K562 (cell line): ENCODE measurements around the gene KHDC3L. TPM values are rescaled to one million over a fixed set of nuclear protein-coding genes. Genes with fewer than 3 reads are reported as not detected.

ENCODE experiments used
- ATAC-seq: fragments of 200-7000 bp; cut with Tn5 transposase; 3 replicates; pipeline ENCODE4 v1.9.1; 2020; ENCODE audit warnings: moderate library complexity
- BruUV-seq: library from RNA; stranded (reverse); fragments of 400-500 nt; replicated peaks from 2 replicates; lab custom pipeline; 2021; lab: Mats Ljungman, UMichigan
- CTCF ChIA-PET: fragments of 300-600 bp; formaldehyde crosslinking; extraction: SDS; loops from one replicate; lab custom pipeline; 2021; ENCODE audit warnings: low intra/inter-chr PET ratio; lab: Yijun Ruan, JAX
- POLR2A ChIA-PET: fragments of 300-600, 350-650 bp; sonication (Branson Sonifier 250); formaldehyde crosslinking; extraction: SDS; loops from one replicate; lab custom pipeline; 2021; ENCODE audit warnings: antibody characterized with exemption, inconsistent platforms; lab: Yijun Ruan, JAX
- DNase-seq, 4 experiments: peaks; one replicate each; pipeline versions ENCODE4 v3.0.0 to v3.0.0-alpha.2; 2011 to 2018; ENCODE audit warnings: low spot score in 3 of 4, mixed read lengths in 3 of 4; ENCODE audit errors: extremely low read depth in 1 of 4
- FAIRE-seq: peaks from 2 replicates; lab custom pipeline; 2011; peaks lifted over from hg19 to GRCh38; lab: Jason Lieb, UNC
- H2AFZ ChIP-seq: 2 replicates; pipeline ENCODE4 v1.6.0; 2011; ENCODE audit warnings: low read depth, low read length, control low read depth, inconsistent platforms
- H3K27ac ChIP-seq: fragments of 200-600 bp; 3 replicates; pipeline ENCODE4 v1.8.0; 2011; ENCODE audit warnings: low read depth, mild to moderate bottlenecking, control low read depth, inconsistent platforms, low read length, moderate library complexity, mixed read lengths; ENCODE audit errors: extremely low read depth
- H3K27me3 ChIP-seq, 2 experiments: fragments of 300-600 bp in 1 of 2; 2 replicates in 1 of 2; 3 replicates in 1 of 2; pipeline versions ENCODE4 v1.6.0 to v1.8.0; 2011; ENCODE audit warnings: inconsistent platforms in 2 of 2, low read length in 2 of 2, mild to moderate bottlenecking in 1 of 2, mixed read lengths in 1 of 2, moderate library complexity in 1 of 2; ENCODE audit not compliant: control insufficient read depth in 2 of 2, insufficient read depth in 2 of 2
- H3K36me3 ChIP-seq: fragments of 300-600 bp; 3 replicates; pipeline ENCODE4 v1.8.0; 2011; ENCODE audit warnings: mild to moderate bottlenecking, low read length, inconsistent platforms; ENCODE audit not compliant: control insufficient read depth, insufficient read depth
- H3K4me1 ChIP-seq, 2 experiments: fragments of 200-600 bp in 1 of 2; replicated peaks in 1 of 2; 2 replicates in 1 of 2; 3 replicates in 1 of 2; pipeline versions ENCODE4 v1.5.1 to v1.8.0; 2011; ENCODE audit warnings: inconsistent platforms in 2 of 2, low read length in 2 of 2, mild to moderate bottlenecking in 1 of 2, mixed read lengths in 1 of 2, moderate library complexity in 1 of 2; ENCODE audit not compliant: control insufficient read depth in 2 of 2, insufficient read depth in 2 of 2
- H3K4me2 ChIP-seq: 2 replicates; pipeline ENCODE4 v1.6.1; 2011; ENCODE audit warnings: low read length, control low read depth, inconsistent platforms, mixed read lengths; ENCODE audit not compliant: insufficient read depth
- H3K4me3 ChIP-seq: fragments of 200-600 bp; sonication (generic), shearing (Covaris generic); 2 replicates; pipeline ENCODE4 v1.5.1; 2016; ENCODE audit warnings: control low read depth, inconsistent platforms
- H3K79me2 ChIP-seq: fragments of 200-600 bp; 3 replicates; pipeline ENCODE4 v1.8.0; 2011; ENCODE audit warnings: low read length, inconsistent platforms; ENCODE audit not compliant: control insufficient read depth, insufficient read depth
- H3K9ac ChIP-seq, 2 experiments: 2 replicates each; pipeline versions ENCODE4 v1.6.0 to v1.6.1; 2011; ENCODE audit warnings: low read depth in 2 of 2, low read length in 2 of 2, control low read depth in 1 of 2, inconsistent platforms in 1 of 2, mild to moderate bottlenecking in 1 of 2, mixed read lengths in 1 of 2; ENCODE audit not compliant: insufficient read depth in 1 of 2
- H3K9me1 ChIP-seq: one replicate; pipeline ENCODE4 v1.6.0; 2011; ENCODE audit warnings: inconsistent platforms, mild to moderate bottlenecking, low read length, moderate library complexity; ENCODE audit not compliant: control insufficient read depth, insufficient read depth
- H3K9me3 ChIP-seq: replicated peaks from 2 replicates; pipeline ENCODE4 v1.5.1; 2011; ENCODE audit warnings: low read depth, low read length, inconsistent platforms; ENCODE audit not compliant: control insufficient read depth, insufficient read depth
- H4K20me1 ChIP-seq: replicated peaks from 2 replicates; pipeline ENCODE4 v1.6.1; 2011; ENCODE audit warnings: low read length, inconsistent platforms, mixed read lengths; ENCODE audit not compliant: control insufficient read depth, insufficient read depth
- CSDE1 ChIP-seq, 2 experiments: fragments of 450-650 bp; IDR thresholded peaks; 2 replicates each; pipeline ENCODE4 v1.6.1; 2016; ENCODE audit warnings: mild to moderate bottlenecking in 1 of 2
- ERF ChIP-seq: fragments of 450-650 bp; formaldehyde crosslinking; IDR thresholded peaks from 2 replicates; pipeline ENCODE4 v1.4.0; 2020; ENCODE audit warnings: mild to moderate bottlenecking, mixed read lengths
- HBP1 ChIP-seq: fragments of 450-650 bp; formaldehyde crosslinking; IDR thresholded peaks from 2 replicates; pipeline ENCODE4 v1.4.0; 2022; ENCODE audit warnings: missing genetic modification characterization
- IFI16 ChIP-seq: fragments of 250-450 bp; sonication (Bioruptor Pico); IDR thresholded peaks from 2 replicates; pipeline ENCODE4 v2.1.2; 2022; ENCODE audit warnings: mild to moderate bottlenecking, inconsistent platforms
- MECOM ChIP-seq: fragments of 250-450 bp; sonication (Bioruptor Pico); IDR thresholded peaks from 2 replicates; pipeline ENCODE4 v1.8.0; 2022; ENCODE audit warnings: inconsistent platforms
- NCOR1 ChIP-seq: fragments of 450-650 bp; IDR thresholded peaks from 2 replicates; pipeline ENCODE4 v1.6.1; 2016; ENCODE audit warnings: mild to moderate bottlenecking, moderate library complexity
- NFE2L1 ChIP-seq: fragments of 450-650 bp; IDR thresholded peaks from 2 replicates; pipeline ENCODE4 v1.6.1; 2016; ENCODE audit warnings: missing genetic modification characterization, low read depth, mild to moderate bottlenecking, missing compliant biosample characterization, moderate library complexity, borderline replicate concordance
- PHF20 ChIP-seq: fragments of 450-650 bp; IDR thresholded peaks from 2 replicates; pipeline ENCODE4 v1.6.1; 2018; ENCODE audit not compliant: partially characterized antibody
- RCOR1 ChIP-seq, 2 experiments: IDR thresholded peaks; 2 replicates each; pipeline ENCODE4 v1.6.1; 2012; ENCODE audit warnings: low read depth in 2 of 2, low read length in 2 of 2, borderline replicate concordance in 1 of 2, improper control_type of control experiment in 1 of 2
- SIN3A ChIP-seq, 2 experiments: fragments of 150-350 bp in 1 of 2; IDR thresholded peaks; 2 replicates each; pipeline ENCODE4 v1.6.1; 2011 to 2016; ENCODE audit warnings: borderline replicate concordance in 2 of 2, low read depth in 2 of 2, low read length in 2 of 2, mild to moderate bottlenecking in 2 of 2, moderate library complexity in 2 of 2; ENCODE audit not compliant: control insufficient read depth in 1 of 2
- TARDBP ChIP-seq: fragments of 450-650 bp; IDR thresholded peaks from 2 replicates; pipeline ENCODE4 v1.6.1; 2016
- YBX1 ChIP-seq: fragments of 450-650 bp; IDR thresholded peaks from 2 replicates; pipeline ENCODE4 v1.7.1; 2016; ENCODE audit warnings: mild to moderate bottlenecking
- ZBED1 ChIP-seq: IDR thresholded peaks from 2 replicates; pipeline ENCODE4 v1.6.1; 2014
- ZBTB11 ChIP-seq, 3 experiments: fragments of 200-800 bp in 1 of 3; fragments of 250-450 bp in 1 of 3; fragments of 450-650 bp in 1 of 3; sonication (Bioruptor Pico) in 1 of 3; sonication (Bioruptor generic) in 1 of 3; formaldehyde crosslinking in 1 of 3; IDR thresholded peaks; 2 replicates each; pipeline versions ENCODE4 v1.6.1 to v1.8.0; 2016 to 2022; ENCODE audit warnings: mild to moderate bottlenecking in 2 of 3, missing genetic modification characterization in 2 of 3, missing compliant biosample characterization in 1 of 3, moderate library complexity in 1 of 3
- ZEB2 ChIP-seq: fragments of 450-650 bp; IDR thresholded peaks from 2 replicates; pipeline ENCODE4 v1.6.1; 2016
- ZNF75A ChIP-seq: fragments of 450-650 bp; formaldehyde crosslinking; IDR thresholded peaks from 2 replicates; pipeline ENCODE4 v1.4.0; 2020; ENCODE audit warnings: mild to moderate bottlenecking
- ZNF785 ChIP-seq: fragments of 250-450 bp; sonication (Bioruptor Pico); IDR thresholded peaks from 2 replicates; pipeline ENCODE4 v1.4.0; 2020; ENCODE audit warnings: mild to moderate bottlenecking
- WGBS: fragments of 100-300 bp; shearing (Covaris generic); methylation state at CpG from one replicate; pipeline ENCODE4 v1.1.6; 2016; ENCODE audit warnings: low coverage, mixed read lengths; ENCODE audit not compliant: insufficient coverage; ENCODE audit errors: missing lambda C conversion rate; 5-methylcytosine and 5-hydroxymethylcytosine counted together
- in situ Hi-C: fragments of 300-500 bp; cut with MboI; formaldehyde crosslinking; loops from 4 replicates; pipeline ENCODE4 v1.15.0; 2018; ENCODE audit warnings: inconsistent platforms, mixed read lengths
- intact Hi-C: fragments of 100-400 bp; cut with micrococcal nuclease; formaldehyde crosslinking; loops from 2 replicates; pipeline ENCODE4 v1.14.2; 2022
- polyA plus RNA-seq, 8 experiments: library from polyadenylated mRNA; depleted of rRNA in 4 of 8; stranded (reverse) in 5 of 8; unstranded in 3 of 8; fragments of >200 nt; fragmentation: Nextera tagmentation in 2 of 8; fragmentation: Illumina TruSeq in 1 of 8; extraction: Ambion mirVana in 2 of 8; extraction: Trizol in 1 of 8; gene quantifications; 2 replicates each; pipeline versions ENCODE4 v1.2.1 to v1.2.3, GENCODE V29; 2011 to 2014; ENCODE audit warnings: inconsistent platforms in 1 of 8, missing spikeins in 1 of 8
- total RNA-seq, 7 experiments: library from RNA; depleted of rRNA in 6 of 7; stranded (reverse); fragments of >200 nt in 6 of 7; fragmentation: Illumina TruSeq in 2 of 7; extraction: Trizol in 2 of 7; gene quantifications; 2 replicates each; pipeline versions ENCODE4 v1.2.1 to v1.2.3, GENCODE V29; 2011 to 2021; ENCODE audit warnings: low replicate concordance in 1 of 7

Gene KHDC3L
- total and polyA plus RNA-seq, 9 of the 15 experiments (the other 6 are each of a cell fraction or from before 2014, with no cell fraction given): not detected

GRCh38 chr6:73375216-73375615 lies 12.8 kb downstream of the KHDC3L start:
- Histone ChIP-seq H3K27ac (no peak overlapping the region), H2AFZ (no peak overlapping the region), H3K9me3 (no peaks in the 10 kb centered on the region), H3K9me1 (no peaks in the 10 kb centered on the region), H3K36me3 (no peaks in the 10 kb centered on the region), H3K9ac (no peak overlapping the region), H3K79me2 (no peaks in the 10 kb centered on the region), H4K20me1 (no peaks in the 10 kb centered on the region), H3K4me2 (no peak overlapping the region), H3K4me1 (peaks cover 0 to 5% of the 10 kb centered on the region in 2 experiments; a peak in 1 of 5 replicates), H3K4me3 (no peak overlapping the region), H3K27me3 (no peaks in the 10 kb centered on the region)
- ATAC-seq (no peak), DNase-seq (no peak), FAIRE-seq (no peak)
- CTCF ChIA-PET: no interaction called here
- POLR2A ChIA-PET: no interaction called here
- intact Hi-C loops (no loop called here), in situ Hi-C loops (no loop called here)
- TF ChIP-seq ZEB2 (no peak), CSDE1 (IDR thresholded peaks at IDR 0.05) (no peak), ZNF785 (CRISPR knock-in tag) (no peak), RCOR1 (IDR thresholded peaks at IDR 0.05; ENCODE audit: borderline replicate concordance in 1 of 2, low read depth in 2 of 2, low read length in 2 of 2) (no peak), MECOM (CRISPR knock-in tag) (no peak), ERF (CRISPR knock-in tag) (no peak), TARDBP (no peak), YBX1 (no peak), ZBTB11 (CRISPR knock-in tag; IDR thresholded peaks at IDR 0.05) (no peak), ZBED1 (no peak), PHF20 (no peak), ZNF75A (no peak), SIN3A (IDR thresholded peaks at IDR 0.05; ENCODE audit: borderline replicate concordance in 2 of 2, control insufficient read depth in 1 of 2, low read depth in 2 of 2, low read length in 2 of 2) (no peak), NCOR1 (no peak), NFE2L1 (tag) (no peak), HBP1 (CRISPR knock-in tag) (no peak), IFI16 (no peak)
- no TSS peak for BruUV-seq
- WGBS: 10% methylated on average over 1 of the region's 1 CpG
